Glutamatergic neuron (in vitro differentiated cells): ENCODE results near the gene NEK6. TPM values are rescaled to one million over a fixed set of nuclear protein-coding genes. Genes with fewer than 3 reads are reported as not detected.

Experiments used
- DNase-seq: peaks from one replicate; pipeline ENCODE4 v3.0.0; 2022
- H3K27ac Mint-ChIP-seq: one replicate; pipeline ENCODE4 v1.8.0; 2020; ENCODE audit warnings: mild to moderate bottlenecking, mixed read lengths, inconsistent platforms; ENCODE audit not compliant: unreplicated experiment
- H3K27me3 Mint-ChIP-seq: one replicate; pipeline ENCODE4 v1.8.0; 2020; ENCODE audit warnings: mild to moderate bottlenecking, moderate library complexity, mixed read lengths, inconsistent platforms; ENCODE audit not compliant: unreplicated experiment
- H3K36me3 Mint-ChIP-seq: one replicate; pipeline ENCODE4 v1.8.0; 2020; ENCODE audit warnings: mild to moderate bottlenecking, mixed read lengths, inconsistent platforms; ENCODE audit not compliant: unreplicated experiment
- H3K4me1 Mint-ChIP-seq: one replicate; pipeline ENCODE4 v1.8.0; 2020; ENCODE audit warnings: mild to moderate bottlenecking, low read depth, mixed read lengths, inconsistent platforms; ENCODE audit not compliant: unreplicated experiment
- H3K4me3 Mint-ChIP-seq: one replicate; pipeline ENCODE4 v1.8.0; 2020; ENCODE audit warnings: mild to moderate bottlenecking, mixed read lengths, inconsistent platforms; ENCODE audit not compliant: unreplicated experiment
- H3K9me3 Mint-ChIP-seq: one replicate; pipeline ENCODE4 v1.8.0; 2020; ENCODE audit warnings: mild to moderate bottlenecking, moderate library complexity, mixed read lengths, inconsistent platforms; ENCODE audit not compliant: unreplicated experiment
- total RNA-seq: library from RNA; stranded (reverse); fragmentation: NEBNext Ultra II Directional; extraction: Animal tissue kit (Norgen Biotek cat#: 25700); gene quantifications from one replicate; pipeline ENCODE4 v1.2.1, GENCODE V29; 2021; ENCODE audit not compliant: unreplicated experiment
- TF ChIP-seq, protein P1 (sequence below): fragments of 200-600 bp; sonication (generic); IDR thresholded peaks from one replicate; pipeline ENCODE4 v1.5.0; 2021; ENCODE audit not compliant: partially characterized antibody, unreplicated experiment

The NEK6 gene
- total RNA-seq, 1 donor from 2014 or later, result 5.4 TPM

GRCh38 chr9:124220946-124221451, 36.8 kb upstream of the NEK6 start:
- Mint-ChIP-seq H3K27me3 (peaks cover 5% of the 10 kb centered on the region), H3K27ac (no peak overlapping the region), H3K4me1 (peaks cover 4% of the 10 kb centered on the region), H3K36me3 (no peaks in the 10 kb centered on the region), H3K9me3 (no peaks in the 10 kb centered on the region), H3K4me3 (no peak overlapping the region)
- no peak for DNase-seq
- TF ChIP-seq, protein P1, sequence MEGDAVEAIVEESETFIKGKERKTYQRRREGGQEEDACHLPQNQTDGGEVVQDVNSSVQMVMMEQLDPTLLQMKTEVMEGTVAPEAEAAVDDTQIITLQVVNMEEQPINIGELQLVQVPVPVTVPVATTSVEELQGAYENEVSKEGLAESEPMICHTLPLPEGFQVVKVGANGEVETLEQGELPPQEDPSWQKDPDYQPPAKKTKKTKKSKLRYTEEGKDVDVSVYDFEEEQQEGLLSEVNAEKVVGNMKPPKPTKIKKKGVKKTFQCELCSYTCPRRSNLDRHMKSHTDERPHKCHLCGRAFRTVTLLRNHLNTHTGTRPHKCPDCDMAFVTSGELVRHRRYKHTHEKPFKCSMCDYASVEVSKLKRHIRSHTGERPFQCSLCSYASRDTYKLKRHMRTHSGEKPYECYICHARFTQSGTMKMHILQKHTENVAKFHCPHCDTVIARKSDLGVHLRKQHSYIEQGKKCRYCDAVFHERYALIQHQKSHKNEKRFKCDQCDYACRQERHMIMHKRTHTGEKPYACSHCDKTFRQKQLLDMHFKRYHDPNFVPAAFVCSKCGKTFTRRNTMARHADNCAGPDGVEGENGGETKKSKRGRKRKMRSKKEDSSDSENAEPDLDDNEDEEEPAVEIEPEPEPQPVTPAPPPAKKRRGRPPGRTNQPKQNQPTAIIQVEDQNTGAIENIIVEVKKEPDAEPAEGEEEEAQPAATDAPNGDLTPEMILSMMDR, result no peak

GRCh38 chr9:124221676-124222075, 36.1 kb upstream of the NEK6 start:
- DNase-seq, result no peak
- TF ChIP-seq, protein P1, result no peak

DNA sequence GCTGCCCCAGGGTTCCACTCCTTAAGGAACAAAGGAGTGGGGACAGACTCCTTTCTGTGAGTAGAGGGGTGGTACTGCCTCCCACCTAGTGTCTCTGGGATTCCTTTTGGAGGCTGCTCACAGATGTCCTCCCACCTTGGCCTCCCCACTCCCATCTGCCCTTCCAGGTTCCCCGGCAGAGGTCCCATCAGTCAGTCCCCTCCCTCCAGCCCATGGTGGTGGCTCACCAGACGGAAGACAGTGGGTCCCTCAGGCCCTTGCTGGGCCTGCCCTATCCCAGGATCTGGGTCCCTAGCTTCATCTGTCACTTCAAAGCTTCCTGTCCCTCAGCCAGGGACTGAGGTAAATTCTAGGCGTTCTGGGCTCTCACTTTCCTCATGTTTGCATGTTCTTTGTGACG, 35.6 kb upstream of the NEK6 start:
- no peak for DNase-seq
- Mint-ChIP-seq H3K9me3 (no peaks in the 10 kb centered on the region), H3K27me3 (peaks cover 6% of the 10 kb centered on the region), H3K27ac (no peak overlapping the region), H3K4me1 (peaks cover 4% of the 10 kb centered on the region), H3K4me3 (no peak overlapping the region), H3K36me3 (no peaks in the 10 kb centered on the region)
- TF ChIP-seq, protein P1, result no peak

More at GRCh38 chr9:124221676-124222075, 36.1 kb upstream of the NEK6 start:
- no peaks in the 10 kb centered on the region for H3K36me3 Mint-ChIP-seq
- no peaks in the 10 kb centered on the region for H3K9me3 Mint-ChIP-seq
- no peak overlapping the region for H3K27ac Mint-ChIP-seq
- peaks cover 6% of the 10 kb centered on the region for H3K27me3 Mint-ChIP-seq
- H3K4me1 Mint-ChIP-seq, result peaks cover 4% of the 10 kb centered on the region
- H3K4me3 Mint-ChIP-seq, result no peak overlapping the region

DNA sequence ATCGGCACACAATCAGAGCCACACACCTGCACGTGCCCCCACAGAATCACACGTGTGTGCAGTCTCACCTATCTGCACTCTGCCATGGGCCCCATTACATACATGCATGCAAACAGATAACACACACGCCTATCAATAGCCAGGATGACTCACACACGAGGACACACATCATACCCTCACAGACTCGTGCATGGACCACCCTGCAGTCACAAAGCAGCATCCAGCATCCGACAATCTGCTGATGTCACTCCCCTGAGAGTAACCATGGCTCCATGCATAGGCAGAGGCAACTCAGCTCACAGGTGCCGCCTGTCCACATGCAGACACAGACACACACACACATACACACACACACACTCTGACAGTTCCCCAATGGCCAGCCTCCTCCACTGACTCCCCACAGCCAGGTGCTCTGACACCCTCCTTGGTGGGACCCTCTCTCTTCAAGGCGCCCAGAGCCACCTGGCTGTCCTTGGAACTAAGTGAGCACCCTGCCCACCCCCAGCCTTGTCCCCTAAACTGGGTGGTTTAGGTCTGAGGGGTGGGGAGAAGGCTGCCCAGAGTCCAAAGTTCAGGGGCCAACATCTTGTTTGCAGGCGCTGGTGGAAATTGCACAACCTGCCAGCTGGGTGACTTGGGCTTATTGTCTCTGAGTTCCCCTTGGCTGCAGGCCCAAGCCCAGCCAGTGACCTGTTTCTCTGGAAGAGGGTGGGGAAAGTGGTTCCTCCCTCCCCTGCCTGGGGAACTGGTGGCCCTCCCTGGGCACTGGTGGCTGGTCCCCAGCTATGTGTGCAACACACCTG, 34.6 kb upstream of the NEK6 start:
- Mint-ChIP-seq H3K4me1 (peaks cover 4% of the 10 kb centered on the region), H3K4me3 (no peak overlapping the region), H3K27ac (no peak overlapping the region), H3K27me3 (peaks cover 6% of the 10 kb centered on the region), H3K9me3 (peaks cover under 1% of the 10 kb centered on the region), H3K36me3 (no peaks in the 10 kb centered on the region)
- TF ChIP-seq, protein P1, result no peak
- DNase-seq, result no peak

DNA sequence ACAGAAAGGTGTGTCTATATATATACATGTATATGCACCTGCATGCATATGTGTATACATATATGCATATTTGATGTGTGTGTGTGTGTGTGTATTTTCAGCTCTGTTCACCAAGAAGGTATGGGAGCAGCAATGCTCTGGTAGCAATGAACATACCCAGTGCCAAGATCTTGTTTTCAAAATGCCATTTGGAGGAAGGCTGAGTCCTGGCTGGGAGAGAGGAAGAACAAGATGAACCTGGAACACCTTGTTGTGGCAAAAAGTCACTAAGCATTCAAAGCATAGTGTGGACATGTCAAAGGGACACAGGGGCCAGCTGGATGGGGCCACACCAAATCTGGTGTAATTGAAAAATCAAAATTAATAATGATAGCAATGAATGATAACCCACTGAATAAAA, 31.8 kb upstream of the NEK6 start:
- H3K36me3 Mint-ChIP-seq, result no peaks in the 10 kb centered on the region
- DNase-seq, result no peak
- no peak overlapping the region for H3K4me3 Mint-ChIP-seq
- no peak overlapping the region for H3K27ac Mint-ChIP-seq
- H3K9me3 Mint-ChIP-seq, result peaks cover 1% of the 10 kb centered on the region
- TF ChIP-seq, protein P1, result no peak
- peaks cover 4% of the 10 kb centered on the region for H3K4me1 Mint-ChIP-seq
- H3K27me3 Mint-ChIP-seq, result peaks cover 3% of the 10 kb centered on the region
